GM21390 (cell line): Measurements from ENCODE around the gene HEATR9.
A peak's percentile ranks its signal among the peaks of the same experiment; 100 is the strongest.

Source experiments
- ATAC-seq: cut with Tn5 transposase; IDR thresholded peaks from one replicate; pipeline ENCODE4 v1.9.1; 2021; ENCODE audit not compliant: unreplicated experiment

HEATR9 gene

DNA sequence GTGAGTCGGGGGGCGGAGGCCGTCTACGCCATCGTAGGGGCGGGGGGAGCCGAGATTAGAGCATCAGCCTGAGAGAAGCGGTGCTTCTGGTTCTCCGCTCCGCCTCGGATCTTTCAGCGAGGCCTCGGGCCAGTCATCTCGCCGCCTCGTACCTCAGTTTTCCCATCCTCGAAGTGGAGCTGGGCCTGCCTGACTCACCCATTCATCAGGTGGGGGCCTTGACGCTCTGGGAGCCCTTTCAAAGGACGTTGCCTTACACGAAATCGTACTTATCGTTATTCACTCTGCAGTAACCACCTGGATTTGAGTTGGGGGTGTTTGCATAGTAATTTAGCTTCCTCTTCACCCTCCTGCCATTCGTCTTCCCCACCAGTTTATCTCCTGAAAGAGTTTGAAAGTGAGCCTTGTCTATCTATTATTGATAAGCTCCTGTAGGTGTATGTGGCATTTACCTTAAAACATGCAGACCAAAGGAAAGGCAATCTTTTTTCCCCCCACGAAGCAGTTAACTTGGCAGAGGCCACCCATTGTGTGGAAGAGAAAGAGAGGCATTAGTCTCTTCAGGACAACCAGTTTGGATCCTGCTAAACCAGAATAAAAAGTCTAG is 58.7 kb downstream of the HEATR9 start:
- no peak for ATAC-seq

- peak; percentile 90 for ATAC-seq
These were observed 59.5 kb downstream of the HEATR9 start, which contains the start of gene TAF15 for GRCh38 chr17:35808962-35809854. Gene TAF15, plus strand, starts transcription at chr17:35809484. Its CDS starts 86 bp downstream, at chr17:35809570.

DNA sequence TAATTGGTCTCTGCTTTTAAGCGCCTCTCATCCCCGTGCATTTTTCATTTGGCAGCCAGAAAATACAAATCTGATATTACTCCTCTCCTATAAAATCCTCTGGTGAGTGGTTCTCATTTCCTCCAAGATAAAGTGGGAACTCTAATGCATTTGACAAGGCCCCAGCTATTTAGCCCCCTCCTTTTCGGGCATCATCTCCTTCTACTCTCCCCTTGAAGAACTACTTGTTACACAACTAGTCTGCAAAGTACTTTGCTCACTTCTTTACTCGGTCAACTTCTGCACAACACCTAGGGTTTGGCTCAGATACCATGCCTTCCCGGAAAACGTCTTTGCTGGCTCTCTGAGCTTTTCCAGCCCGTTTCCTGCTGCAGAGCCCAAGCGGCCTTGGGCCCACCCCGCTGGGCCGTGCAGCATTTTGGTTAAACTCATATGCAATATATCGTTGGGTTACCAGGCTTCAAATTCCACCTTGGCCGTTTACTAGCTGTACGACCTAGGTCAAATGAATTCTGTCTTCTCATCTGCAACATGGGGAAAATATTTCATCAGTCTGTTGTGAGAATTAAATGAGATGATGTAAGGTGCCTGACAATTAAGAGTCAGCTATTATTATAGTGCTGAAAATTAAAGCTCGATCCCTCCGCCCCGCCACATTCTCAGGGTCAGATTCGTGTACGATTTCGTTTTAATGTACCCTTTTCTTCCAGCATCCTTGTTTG is 60.3 kb downstream of the HEATR9 start:
- no peak for ATAC-seq

GRCh38 chr17:35807371-35808144 is 61.1 kb downstream of the HEATR9 start:
- no peak for ATAC-seq
